GM10266 (cell line): ENCODE data around the gene NTHL1.

Experiments
- DNase-seq: peaks from one replicate; pipeline ENCODE4 v3.0.0; 2012; ENCODE audit errors: extremely low spot score
- CTCF ChIP-seq: IDR thresholded peaks from 2 replicates; pipeline ENCODE4 v1.5.1; 2012; ENCODE audit warnings: mild to moderate bottlenecking, low read depth; ENCODE audit not compliant: control insufficient read depth, insufficient read depth; ENCODE audit errors: missing control alignments

NTHL1 gene

GRCh38 chr16:2008631-2009163 is 38.9 kb downstream of the NTHL1 start:
- no peak for DNase-seq
- TF ChIP-seq CTCF = no peak

GRCh38 chr16:2008009-2008526 is 39.6 kb downstream of the NTHL1 start:
- no peak for TF ChIP-seq CTCF
- no peak for DNase-seq

GRCh38 chr16:2007081-2007836 is 40.4 kb downstream of the NTHL1 start:
- TF ChIP-seq CTCF = no peak

GRCh38 chr16:2006317-2006716 is 41.3 kb downstream of the NTHL1 start:
- TF ChIP-seq CTCF = no peak
- no peak for DNase-seq

More at GRCh38 chr16:2007081-2007836, 40.4 kb downstream of the NTHL1 start:
- DNase-seq = no peak

- TF ChIP-seq CTCF = peak; percentile 9
- no peak for DNase-seq
Observed at GRCh38 chr16:2005646-2006045, 42.0 kb downstream of the NTHL1 start.

GRCh38 chr16:2004795-2005517 is 42.7 kb downstream of the NTHL1 start:
- DNase-seq = no peak
- no peak for TF ChIP-seq CTCF
